GM18508 (cell line): ENCODE data around the gene GTF3C5.
"Not testable (repeated sequence)": the region's sequence is repeated elsewhere in the genome, so short reads cannot be mapped to it uniquely, and the experiment has no call there.

Source experiments
- ATAC-seq: cut with Tn5 transposase; IDR thresholded peaks from one replicate; pipeline ENCODE4 v1.9.1; 2021; ENCODE audit warnings: moderate number of reproducible peaks; ENCODE audit not compliant: insufficient read depth, unreplicated experiment

The GTF3C5 gene

DNA sequence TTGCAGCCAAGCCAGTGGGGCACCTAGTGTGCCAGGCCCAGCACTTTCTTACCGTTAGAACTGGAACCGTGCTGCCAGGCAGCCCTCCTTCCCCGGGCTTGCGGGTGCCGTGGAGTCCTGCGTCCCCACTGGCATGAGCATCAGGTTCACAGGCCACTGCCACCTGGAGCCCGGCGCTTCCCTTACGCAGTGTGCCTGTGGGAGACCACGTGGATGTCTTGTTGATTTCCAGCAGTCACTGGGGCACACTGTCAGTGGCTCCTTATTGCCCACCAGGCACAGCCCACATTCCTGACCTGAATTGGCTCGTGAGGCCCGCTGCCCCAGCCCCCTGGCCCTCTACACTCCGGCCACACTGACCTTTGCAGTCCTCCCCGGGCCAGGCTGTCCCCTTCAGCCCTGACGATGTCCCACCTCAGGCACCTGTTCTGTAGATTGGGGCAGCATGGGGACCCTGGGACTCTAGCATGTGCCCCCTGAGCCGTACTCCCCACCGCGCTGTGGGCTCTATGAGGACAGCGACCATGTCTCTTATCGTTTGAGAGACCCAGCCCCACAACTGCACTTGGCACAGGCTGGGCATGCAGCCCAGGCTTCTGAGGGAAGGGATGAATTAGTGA, 20.6 kb downstream of the GTF3C5 start:
- no peak for ATAC-seq

- no peak for ATAC-seq
Observed at GRCh38 chr9:133051966-133052539, 21.3 kb downstream of the GTF3C5 start.

DNA sequence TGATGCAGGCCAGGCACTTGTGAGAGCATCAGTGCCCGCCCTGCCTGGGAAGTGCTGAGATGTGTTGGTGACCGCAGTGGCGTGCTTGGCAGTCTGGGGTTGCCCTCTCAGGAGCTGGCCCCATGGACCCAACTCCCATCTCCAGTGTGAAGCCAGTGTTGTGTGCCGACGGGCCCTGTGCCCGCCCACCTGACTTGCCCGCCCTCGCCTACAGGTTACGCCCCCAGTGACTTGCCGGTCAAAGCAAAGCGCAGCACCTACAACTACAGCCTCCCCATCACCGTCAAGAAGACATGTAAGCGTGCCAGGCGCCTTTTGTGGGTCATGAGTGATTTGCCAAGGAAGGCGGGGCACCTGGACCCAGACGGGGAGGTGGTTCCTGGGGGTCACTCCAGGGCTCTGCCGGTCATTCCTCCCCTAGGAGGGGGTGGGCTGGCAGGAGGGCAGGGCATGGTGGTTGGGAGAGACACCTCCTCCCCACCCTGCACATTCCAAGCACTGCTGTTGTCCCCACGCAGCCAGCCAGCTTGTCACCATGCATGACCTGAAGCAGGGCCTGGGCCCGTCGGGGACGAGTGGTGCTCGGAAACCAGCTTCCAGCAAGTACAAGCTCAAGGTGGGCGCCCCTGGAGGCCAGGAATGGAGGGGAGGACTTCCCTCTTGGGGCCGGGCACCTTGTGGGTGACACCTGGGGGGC, 23.5 kb downstream of the GTF3C5 start:
- ATAC-seq, result no peak

- no peak for ATAC-seq
Observed at GRCh38 chr9:133054966-133055365, 24.2 kb downstream of the GTF3C5 start.

DNA sequence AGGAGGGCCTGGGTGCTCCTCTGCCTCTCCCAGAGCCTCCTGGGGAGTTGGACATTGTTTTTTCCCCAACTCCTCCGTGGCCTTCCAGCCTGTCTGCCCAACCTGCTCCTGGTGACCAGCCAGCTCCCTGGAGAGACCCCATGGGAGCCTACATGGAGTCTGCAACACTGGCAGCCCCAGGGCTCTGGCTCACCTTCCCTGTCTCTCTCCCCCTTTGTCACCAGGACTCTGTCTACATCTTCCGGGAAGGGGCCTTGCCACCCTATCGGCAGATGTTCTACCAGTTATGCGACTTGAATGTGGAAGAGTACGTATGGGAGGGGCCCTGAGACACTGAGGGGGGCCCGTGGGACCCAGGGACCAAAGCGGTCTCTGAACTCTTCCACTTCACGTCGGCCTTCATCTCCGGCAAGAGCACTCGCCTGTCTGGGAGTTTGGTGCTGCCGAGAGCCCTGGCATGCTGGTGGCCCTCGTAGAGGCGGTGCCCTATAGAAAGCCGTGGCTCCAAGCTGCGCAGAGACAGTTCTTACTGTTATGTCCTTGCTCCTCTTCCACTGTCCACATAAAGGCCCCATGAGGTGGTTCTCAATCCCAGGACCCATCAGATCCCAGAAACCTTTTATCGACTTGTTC, 25.1 kb downstream of the GTF3C5 start:
- no peak for ATAC-seq

DNA sequence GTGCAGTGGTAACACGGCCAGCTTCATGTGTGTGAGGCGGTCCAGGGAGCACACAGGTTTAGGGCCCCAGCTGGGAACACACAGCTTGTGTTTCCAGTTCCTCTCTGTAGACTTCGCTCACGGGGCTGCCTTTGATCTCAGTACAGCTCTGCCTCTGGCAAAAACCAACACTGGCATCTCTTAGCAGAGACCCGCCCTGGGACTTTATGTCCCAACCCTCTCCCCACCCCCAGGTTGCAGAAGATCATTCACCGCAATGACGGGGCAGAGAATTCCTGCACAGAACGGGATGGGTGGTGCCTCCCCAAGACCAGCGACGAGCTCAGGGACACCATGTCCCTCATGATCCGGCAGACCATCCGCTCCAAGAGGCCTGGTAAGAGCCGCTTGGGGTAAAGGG, 25.7 kb downstream of the GTF3C5 start:
- ATAC-seq, result no peak

DNA sequence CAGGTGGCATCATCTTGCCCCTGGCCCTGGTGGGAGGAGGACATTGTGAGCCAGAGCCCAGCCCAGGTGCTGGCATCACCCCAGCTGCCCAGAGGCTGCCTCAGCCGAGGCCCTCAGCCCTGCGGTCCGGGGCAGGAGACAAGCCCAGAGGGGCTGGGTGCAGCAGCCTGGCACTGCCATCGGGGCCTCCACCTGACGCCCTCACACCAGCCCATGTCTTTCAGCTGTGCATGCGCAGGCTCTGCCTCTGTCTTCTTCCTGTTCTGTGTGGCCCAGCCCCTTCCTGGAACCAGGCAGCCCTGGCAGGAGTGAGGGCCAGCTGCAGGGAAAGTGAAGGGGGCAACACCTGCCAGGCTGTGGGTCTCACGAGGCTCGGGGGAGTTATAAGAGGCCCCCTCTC, 26.2 kb downstream of the GTF3C5 start:
- ATAC-seq, result no peak

GRCh38 chr9:133057553-133057952, 26.8 kb downstream of the GTF3C5 start:
- ATAC-seq, result no peak

GRCh38 chr9:133058071-133058470, 27.3 kb downstream of the GTF3C5 start:
- ATAC-seq, result no peak

- ATAC-seq, result no peak
Observed at GRCh38 chr9:133058550-133059320, 27.9 kb downstream of the GTF3C5 start.

- ATAC-seq, result no peak
Observed at GRCh38 chr9:133059623-133060022, 28.8 kb downstream of the GTF3C5 start.

DNA sequence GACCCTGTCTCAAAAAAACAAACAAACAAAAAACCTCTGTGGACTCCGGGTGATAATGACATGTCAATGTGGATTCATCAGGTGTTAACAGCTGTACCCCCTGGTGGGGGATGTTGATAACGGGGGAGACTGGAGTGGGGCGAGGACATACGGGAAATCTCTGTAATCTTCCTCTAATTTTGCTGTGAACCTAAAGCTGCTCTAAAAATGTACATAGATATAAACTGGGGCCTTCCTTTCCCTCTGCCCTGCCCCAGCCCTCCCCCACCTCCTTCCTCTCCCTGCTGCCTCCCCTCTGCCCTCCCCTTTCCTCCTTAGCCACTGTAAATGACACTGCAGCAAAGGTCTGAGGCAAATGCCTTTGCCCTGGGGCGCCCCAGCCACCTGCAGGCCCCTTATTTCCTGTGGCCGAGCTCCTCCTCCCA, 29.6 kb downstream of the GTF3C5 start:
- no peak for ATAC-seq

DNA sequence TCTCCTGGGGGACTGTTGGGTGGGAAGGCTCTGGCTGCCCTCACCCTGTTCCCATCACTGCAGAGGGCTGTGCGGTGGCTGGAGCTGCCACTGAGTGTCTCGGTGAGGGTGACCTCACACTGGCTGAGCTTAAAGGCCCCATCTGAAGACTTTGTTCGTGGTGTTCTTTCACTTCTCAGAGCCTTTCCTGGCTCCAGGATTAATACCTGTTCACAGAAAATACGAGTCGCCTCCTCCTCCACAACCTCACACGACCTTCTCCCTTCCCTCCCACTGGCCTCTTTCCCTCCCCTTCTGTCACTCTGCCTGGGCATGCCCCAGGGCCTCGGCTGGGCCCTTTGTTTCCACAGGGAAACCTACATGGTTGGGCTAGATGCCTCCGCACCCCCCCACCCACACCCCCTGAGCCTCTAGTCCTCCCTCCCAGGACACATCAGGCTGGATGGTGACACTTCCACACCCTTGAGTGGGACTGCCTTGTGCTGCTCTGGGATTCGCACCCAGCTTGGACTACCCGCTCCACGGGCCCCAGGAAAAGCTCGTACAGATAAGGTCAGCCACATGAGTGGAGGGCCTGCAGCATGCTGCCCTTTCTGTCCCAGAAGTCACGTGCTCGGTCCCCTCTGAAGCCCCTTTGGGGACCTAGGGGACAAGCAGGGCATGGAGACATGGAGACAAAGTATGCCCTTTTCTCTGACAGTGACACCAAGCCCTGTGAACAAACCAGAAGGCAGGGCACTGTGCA, 30.4 kb downstream of the GTF3C5 start:
- ATAC-seq, result not testable (repeated sequence)

DNA sequence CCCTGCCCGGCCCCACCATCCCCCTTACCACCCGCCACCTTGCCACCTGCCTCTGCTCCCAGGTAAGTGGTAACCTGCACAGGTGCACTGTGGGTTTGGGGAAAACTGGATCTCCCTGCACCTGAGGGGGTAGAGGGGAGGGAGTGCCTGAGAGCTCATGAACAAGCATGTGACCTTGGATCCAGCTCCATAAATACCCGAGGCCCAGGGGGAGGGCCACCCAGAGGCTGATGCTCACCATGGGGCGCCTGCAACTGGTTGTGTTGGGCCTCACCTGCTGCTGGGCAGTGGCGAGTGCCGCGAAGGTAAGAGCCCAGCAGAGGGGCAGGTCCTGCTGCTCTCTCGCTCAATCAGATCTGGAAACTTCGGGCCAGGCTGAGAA, 31.0 kb downstream of the GTF3C5 start, which contains the start of gene CEL:
Gene CEL, plus strand, starts transcription at position 218 of the 382 bp plus-strand sequence. Its CDS starts 22 bp downstream, at position 240.
- not testable (repeated sequence) for ATAC-seq

DNA sequence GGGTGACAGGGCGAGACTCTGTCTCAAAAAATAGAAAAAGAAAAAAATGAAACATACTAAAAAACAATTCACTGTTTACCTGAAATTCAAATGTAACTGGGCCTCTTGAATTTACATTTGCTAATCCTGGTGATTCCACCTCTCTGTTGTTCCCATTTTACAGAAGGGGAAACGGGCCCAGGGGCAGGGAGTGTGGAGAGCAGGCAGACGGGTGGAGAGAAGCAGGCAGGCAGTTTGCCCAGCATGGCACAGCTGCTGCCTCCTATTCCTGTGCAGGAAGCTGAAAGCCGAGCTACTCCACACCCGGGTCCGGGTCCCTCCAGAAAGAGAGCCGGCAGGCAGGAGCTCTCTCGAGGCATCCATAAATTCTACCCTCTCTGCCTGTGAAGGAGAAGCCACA, 31.8 kb downstream of the GTF3C5 start:
- ATAC-seq, result not testable (repeated sequence)

- no peak for ATAC-seq
Observed at GRCh38 chr9:133063159-133063499, 32.3 kb downstream of the GTF3C5 start.

GRCh38 chr9:133063500-133064231, 32.9 kb downstream of the GTF3C5 start:
- ATAC-seq, result no peak

- ATAC-seq, result no peak
Observed at GRCh38 chr9:133064241-133065069, 33.7 kb downstream of the GTF3C5 start.

GRCh38 chr9:133065070-133065388, 34.2 kb downstream of the GTF3C5 start:
- no peak for ATAC-seq
